Ishikawa (cell line): Measurements from ENCODE around the gene ATP8A2.

ENCODE experiments used
- CEBPB ChIP-seq: IDR thresholded peaks from 2 replicates; pipeline ENCODE4 v1.6.1; 2012
- CREB1 ChIP-seq: IDR thresholded peaks from 2 replicates; pipeline ENCODE4 v1.6.1; 2012; ENCODE audit warnings: low read depth
- EP300 ChIP-seq: IDR thresholded peaks from 2 replicates; pipeline ENCODE4 v1.6.1; 2012; ENCODE audit warnings: borderline replicate concordance
- FOXM1 ChIP-seq: IDR thresholded peaks from 2 replicates; pipeline ENCODE4 v1.6.1; 2012; ENCODE audit warnings: low read depth, borderline replicate concordance
- REST ChIP-seq: IDR thresholded peaks from 2 replicates; pipeline ENCODE4 v1.6.1; 2012; ENCODE audit warnings: low read depth, mild to moderate bottlenecking
- TAF1 ChIP-seq: IDR thresholded peaks from 2 replicates; pipeline ENCODE4 v1.6.1; 2012; ENCODE audit warnings: low read depth, mild to moderate bottlenecking
- TCF12 ChIP-seq: IDR thresholded peaks from 2 replicates; pipeline ENCODE4 v1.6.1; 2012; ENCODE audit warnings: low read depth
- TEAD4 ChIP-seq: IDR thresholded peaks from 2 replicates; pipeline ENCODE4 v1.6.1; 2012
- USF1 ChIP-seq: IDR thresholded peaks from 2 replicates; pipeline ENCODE4 v1.6.1; 2012
- TF ChIP-seq, protein P1 (sequence below): IDR thresholded peaks from 2 replicates; pipeline ENCODE4 v1.6.1; 2012

DNA sequence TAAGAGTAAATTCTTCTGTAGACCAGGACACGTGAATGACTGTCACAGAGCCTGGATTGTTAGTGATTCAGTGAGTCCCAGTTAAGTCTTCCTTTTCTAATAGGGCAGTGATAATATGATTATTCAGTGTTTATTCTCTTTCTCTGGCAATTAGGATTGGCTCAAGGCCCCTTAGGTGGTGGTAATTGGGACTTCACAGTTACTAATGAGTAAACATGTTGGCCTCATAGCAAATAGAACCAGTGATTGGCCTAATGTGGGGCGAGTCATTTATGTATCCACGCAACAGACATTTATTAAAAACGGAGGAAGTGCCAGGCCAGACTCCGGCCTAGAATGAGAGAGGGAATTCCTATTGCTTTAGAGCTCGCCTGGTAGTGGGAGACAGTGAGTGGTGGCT is 607.6 kb downstream of the ATP8A2 start:
- TF ChIP-seq EP300: no peak
- no peak for TF ChIP-seq FOXM1
- no peak for TF ChIP-seq TAF1
- no peak for TF ChIP-seq CEBPB
- TF ChIP-seq, protein P1, sequence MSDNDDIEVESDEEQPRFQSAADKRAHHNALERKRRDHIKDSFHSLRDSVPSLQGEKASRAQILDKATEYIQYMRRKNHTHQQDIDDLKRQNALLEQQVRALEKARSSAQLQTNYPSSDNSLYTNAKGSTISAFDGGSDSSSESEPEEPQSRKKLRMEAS: no peak
- TF ChIP-seq REST: no peak
- TF ChIP-seq USF1: no peak
- TF ChIP-seq TCF12: no peak
- no peak for TF ChIP-seq TEAD4
- TF ChIP-seq CREB1: no peak
